ENCODE results near the gene VPS26B.
"Not testable (repeated sequence)": the region's sequence is repeated elsewhere in the genome, so short reads cannot be mapped to it uniquely, and the experiment has no call there.

The VPS26B gene

GRCh38 chr11:134223836-134224709, at the start of gene VPS26B, which contains the start of gene NCAPD3:
VPS26B (plus strand) TSS chr11:134224671; CDS start chr11:134225123, 452 bp downstream.
NCAPD3 (minus strand) TSS chr11:134223967; CDS start chr11:134223926, 41 bp downstream.
- DNase-seq (ENCODE audit: low read depth, low spot score), result peak; percentile 90

GRCh38 chr11:134176284-134176683, 48.2 kb upstream of the VPS26B start:
- DNase-seq (ENCODE audit: low read depth, low spot score), result no peak

GRCh38 chr11:134178032-134178674, 46.3 kb upstream of the VPS26B start:
- no peak for DNase-seq (ENCODE audit: low read depth, low spot score)

- no peak for DNase-seq (ENCODE audit: low read depth, low spot score)
Measured at GRCh38 chr11:134181707-134182106, 42.8 kb upstream of the VPS26B start.

- DNase-seq (ENCODE audit: low read depth, low spot score), result not testable (repeated sequence)
Measured at GRCh38 chr11:134188092-134188491, 36.4 kb upstream of the VPS26B start.

GRCh38 chr11:134196756-134197155, 27.7 kb upstream of the VPS26B start:
- DNase-seq (ENCODE audit: low read depth, low spot score), result no peak

- DNase-seq (ENCODE audit: low read depth, low spot score), result no peak
Measured at GRCh38 chr11:134199531-134199930, 24.9 kb upstream of the VPS26B start.

- DNase-seq (ENCODE audit: low read depth, low spot score), result no peak
Measured at GRCh38 chr11:134200688-134201087, 23.8 kb upstream of the VPS26B start.

GRCh38 chr11:134202661-134203060, 21.8 kb upstream of the VPS26B start:
- DNase-seq (ENCODE audit: low read depth, low spot score), result no peak

GRCh38 chr11:134205729-134206128, 18.7 kb upstream of the VPS26B start:
- no peak for DNase-seq (ENCODE audit: low read depth, low spot score)

- DNase-seq (ENCODE audit: low read depth, low spot score), result no peak
Measured at GRCh38 chr11:134206185-134206584, 18.3 kb upstream of the VPS26B start.

- no peak for DNase-seq (ENCODE audit: low read depth, low spot score)
Measured at GRCh38 chr11:134207538-134208239, 16.8 kb upstream of the VPS26B start.

GRCh38 chr11:134215836-134216235, 8.6 kb upstream of the VPS26B start:
- DNase-seq (ENCODE audit: low read depth, low spot score), result no peak

- no peak for DNase-seq (ENCODE audit: low read depth, low spot score)
Measured at GRCh38 chr11:134216816-134217215, 7.7 kb upstream of the VPS26B start.

GRCh38 chr11:134223121-134223520, 1.4 kb upstream of the VPS26B start:
- DNase-seq (ENCODE audit: low read depth, low spot score), result no peak

GRCh38 chr11:134224710-134225664, 516 bp downstream of the VPS26B start:
- no peak for DNase-seq (ENCODE audit: low read depth, low spot score)

- no peak for DNase-seq (ENCODE audit: low read depth, low spot score)
Measured at GRCh38 chr11:134226806-134227325, 2.4 kb downstream of the VPS26B start.

GRCh38 chr11:134228625-134229024, 4.2 kb downstream of the VPS26B start:
- DNase-seq (ENCODE audit: low read depth, low spot score), result no peak

- DNase-seq (ENCODE audit: low read depth, low spot score), result no peak
Measured at GRCh38 chr11:134229126-134229790, 4.8 kb downstream of the VPS26B start.

- no peak for DNase-seq (ENCODE audit: low read depth, low spot score)
Measured at GRCh38 chr11:134230339-134230738, 5.9 kb downstream of the VPS26B start.

All from iPS DF 19.7 (cell line).